PFSK-1 (cell line): Measurements from ENCODE around the gene TBC1D22B.

Experiments used
- FOXP2 ChIP-seq: optimal IDR thresholded peaks from 2 replicates; pipeline ENCODE3; 2011; ENCODE audit warnings: borderline replicate concordance, control low read depth, inconsistent platforms; ENCODE audit not compliant: insufficient read depth; ENCODE audit errors: extremely low read length, extremely low read depth
- POLR2AphosphoS5 ChIP-seq: IDR thresholded peaks from 2 replicates; pipeline ENCODE4 v1.6.1; 2012; ENCODE audit warnings: low read depth, mild to moderate bottlenecking, control low read depth, low read length, moderate library complexity
- SIN3A ChIP-seq: IDR thresholded peaks from 2 replicates; pipeline ENCODE4 v1.6.1; 2012; ENCODE audit warnings: mild to moderate bottlenecking, low read length, moderate library complexity, borderline replicate concordance; ENCODE audit not compliant: insufficient read depth
- TAF1 ChIP-seq: IDR thresholded peaks from 2 replicates; pipeline ENCODE4 v1.6.1; 2012; ENCODE audit warnings: low read length, control low read depth, borderline replicate concordance; ENCODE audit not compliant: insufficient read depth
- TF ChIP-seq, protein P1 (sequence below), 2 experiments: IDR thresholded peaks; 2 replicates each; pipeline versions ENCODE4 v1.6.1 to v1.8.0; 2011 to 2012; ENCODE audit warnings: low read depth in 2 of 2, low read length in 2 of 2, control low read depth in 1 of 2, inconsistent platforms in 1 of 2, mild to moderate bottlenecking in 1 of 2, moderate library complexity in 1 of 2; ENCODE audit not compliant: insufficient read depth in 1 of 2

The TBC1D22B gene

DNA sequence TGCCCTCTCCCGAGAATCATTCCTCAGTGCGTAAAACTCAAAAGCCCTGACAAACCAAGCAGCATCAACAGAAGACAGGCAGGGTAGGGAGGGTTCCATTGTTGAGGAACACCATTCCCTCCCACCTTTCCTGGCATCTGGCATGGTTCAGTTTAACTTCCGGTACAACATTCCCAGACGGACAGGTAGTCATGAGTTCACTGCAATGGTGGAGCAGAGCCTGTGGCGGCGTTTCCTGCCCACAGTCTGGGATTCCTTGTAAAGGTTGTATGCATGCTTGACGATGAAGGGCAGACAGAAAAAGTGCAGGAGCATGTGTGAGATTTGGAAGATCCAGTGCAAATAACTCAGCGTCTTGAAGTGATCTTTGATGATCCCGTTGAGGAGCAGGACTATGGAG lies 45.3 kb upstream of the TBC1D22B start:
- TF ChIP-seq, protein P1, sequence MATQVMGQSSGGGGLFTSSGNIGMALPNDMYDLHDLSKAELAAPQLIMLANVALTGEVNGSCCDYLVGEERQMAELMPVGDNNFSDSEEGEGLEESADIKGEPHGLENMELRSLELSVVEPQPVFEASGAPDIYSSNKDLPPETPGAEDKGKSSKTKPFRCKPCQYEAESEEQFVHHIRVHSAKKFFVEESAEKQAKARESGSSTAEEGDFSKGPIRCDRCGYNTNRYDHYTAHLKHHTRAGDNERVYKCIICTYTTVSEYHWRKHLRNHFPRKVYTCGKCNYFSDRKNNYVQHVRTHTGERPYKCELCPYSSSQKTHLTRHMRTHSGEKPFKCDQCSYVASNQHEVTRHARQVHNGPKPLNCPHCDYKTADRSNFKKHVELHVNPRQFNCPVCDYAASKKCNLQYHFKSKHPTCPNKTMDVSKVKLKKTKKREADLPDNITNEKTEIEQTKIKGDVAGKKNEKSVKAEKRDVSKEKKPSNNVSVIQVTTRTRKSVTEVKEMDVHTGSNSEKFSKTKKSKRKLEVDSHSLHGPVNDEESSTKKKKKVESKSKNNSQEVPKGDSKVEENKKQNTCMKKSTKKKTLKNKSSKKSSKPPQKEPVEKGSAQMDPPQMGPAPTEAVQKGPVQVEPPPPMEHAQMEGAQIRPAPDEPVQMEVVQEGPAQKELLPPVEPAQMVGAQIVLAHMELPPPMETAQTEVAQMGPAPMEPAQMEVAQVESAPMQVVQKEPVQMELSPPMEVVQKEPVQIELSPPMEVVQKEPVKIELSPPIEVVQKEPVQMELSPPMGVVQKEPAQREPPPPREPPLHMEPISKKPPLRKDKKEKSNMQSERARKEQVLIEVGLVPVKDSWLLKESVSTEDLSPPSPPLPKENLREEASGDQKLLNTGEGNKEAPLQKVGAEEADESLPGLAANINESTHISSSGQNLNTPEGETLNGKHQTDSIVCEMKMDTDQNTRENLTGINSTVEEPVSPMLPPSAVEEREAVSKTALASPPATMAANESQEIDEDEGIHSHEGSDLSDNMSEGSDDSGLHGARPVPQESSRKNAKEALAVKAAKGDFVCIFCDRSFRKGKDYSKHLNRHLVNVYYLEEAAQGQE (IDR thresholded peaks at IDR 0.05; ENCODE audit: insufficient read depth in 1 of 2, low read depth in 2 of 2, low read length in 2 of 2), result no peak

DNA sequence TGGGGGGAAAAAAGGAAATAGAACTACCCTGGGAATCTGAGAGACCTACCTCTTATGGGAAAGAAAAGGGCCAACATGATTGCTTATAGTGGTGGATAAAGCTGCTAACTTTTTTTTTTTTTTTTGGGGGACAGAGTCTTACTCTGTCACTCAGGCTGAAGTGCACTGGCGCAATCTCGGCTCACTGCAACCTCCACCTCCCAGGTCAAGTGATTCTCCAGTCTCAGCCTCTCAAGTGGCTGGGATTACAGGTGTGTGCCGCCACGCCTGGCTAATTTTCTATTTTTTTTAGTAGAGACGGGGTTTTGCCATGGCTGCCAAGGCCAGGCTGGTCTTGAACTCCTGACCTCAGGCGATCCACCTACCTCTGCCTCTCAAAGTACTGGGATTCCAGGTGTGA lies 39.5 kb upstream of the TBC1D22B start:
- no peak for TF ChIP-seq SIN3A
- TF ChIP-seq FOXP2, result no peak
- no peak for TF ChIP-seq TAF1
- TF ChIP-seq, protein P1 (IDR thresholded peaks at IDR 0.05; ENCODE audit: insufficient read depth in 1 of 2, low read depth in 2 of 2, low read length in 2 of 2), result no peak
- no peak for TF ChIP-seq POLR2AphosphoS5

DNA sequence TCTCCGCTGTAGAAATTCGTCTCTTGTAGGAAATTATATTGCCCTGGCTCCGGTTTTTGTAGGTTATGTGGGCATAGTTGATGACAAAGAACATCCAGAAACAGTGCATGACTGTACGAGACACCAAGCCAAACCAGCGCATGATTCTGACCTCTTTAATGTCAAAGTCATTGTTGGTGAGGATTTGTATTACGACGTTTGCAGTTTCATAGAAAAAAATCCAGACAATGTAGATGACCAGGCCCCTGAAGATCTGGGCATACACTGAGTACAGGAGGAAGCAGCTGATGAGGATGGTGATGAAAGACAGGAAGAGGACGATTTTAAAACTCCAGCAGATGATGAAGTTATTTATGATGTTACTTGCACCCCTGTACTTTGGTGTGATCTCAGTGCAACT lies 39.1 kb upstream of the TBC1D22B start:
- TF ChIP-seq FOXP2 (no peak), POLR2AphosphoS5 (no peak), TAF1 (no peak), SIN3A (no peak)
- TF ChIP-seq, protein P1 (IDR thresholded peaks at IDR 0.05; ENCODE audit: insufficient read depth in 1 of 2, low read depth in 2 of 2, low read length in 2 of 2), result no peak

DNA sequence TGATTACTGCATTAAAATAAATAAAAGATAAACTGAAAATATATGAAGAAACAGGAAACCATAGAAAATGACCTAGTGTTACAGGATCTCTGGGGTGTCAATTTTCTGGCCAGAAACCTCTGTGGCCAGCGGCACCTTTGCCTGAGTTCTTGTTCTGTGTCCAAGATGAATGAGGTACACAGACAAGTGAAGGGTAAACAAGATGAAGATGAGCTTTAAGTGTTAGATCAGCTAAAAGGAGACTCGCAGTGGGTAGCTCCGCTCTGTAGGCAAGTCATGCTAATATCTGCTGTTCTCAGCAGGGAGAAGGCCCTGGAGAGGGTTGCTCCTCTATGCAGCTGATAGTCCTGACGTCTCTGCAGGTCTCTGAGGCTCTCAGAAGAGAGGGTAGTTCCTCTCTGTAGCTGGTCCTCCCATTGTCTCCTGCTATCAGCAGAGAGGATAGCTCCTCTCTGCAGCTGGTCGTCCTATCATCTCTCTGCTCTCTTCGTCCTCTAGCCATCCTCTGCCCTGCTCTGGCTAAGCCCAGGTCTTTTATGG lies 35.9 kb upstream of the TBC1D22B start:
- TF ChIP-seq TAF1, result 0 out of 2 replicates have a peak, but pooled peaks have one; percentile 14
- no peak for TF ChIP-seq POLR2AphosphoS5

DNA sequence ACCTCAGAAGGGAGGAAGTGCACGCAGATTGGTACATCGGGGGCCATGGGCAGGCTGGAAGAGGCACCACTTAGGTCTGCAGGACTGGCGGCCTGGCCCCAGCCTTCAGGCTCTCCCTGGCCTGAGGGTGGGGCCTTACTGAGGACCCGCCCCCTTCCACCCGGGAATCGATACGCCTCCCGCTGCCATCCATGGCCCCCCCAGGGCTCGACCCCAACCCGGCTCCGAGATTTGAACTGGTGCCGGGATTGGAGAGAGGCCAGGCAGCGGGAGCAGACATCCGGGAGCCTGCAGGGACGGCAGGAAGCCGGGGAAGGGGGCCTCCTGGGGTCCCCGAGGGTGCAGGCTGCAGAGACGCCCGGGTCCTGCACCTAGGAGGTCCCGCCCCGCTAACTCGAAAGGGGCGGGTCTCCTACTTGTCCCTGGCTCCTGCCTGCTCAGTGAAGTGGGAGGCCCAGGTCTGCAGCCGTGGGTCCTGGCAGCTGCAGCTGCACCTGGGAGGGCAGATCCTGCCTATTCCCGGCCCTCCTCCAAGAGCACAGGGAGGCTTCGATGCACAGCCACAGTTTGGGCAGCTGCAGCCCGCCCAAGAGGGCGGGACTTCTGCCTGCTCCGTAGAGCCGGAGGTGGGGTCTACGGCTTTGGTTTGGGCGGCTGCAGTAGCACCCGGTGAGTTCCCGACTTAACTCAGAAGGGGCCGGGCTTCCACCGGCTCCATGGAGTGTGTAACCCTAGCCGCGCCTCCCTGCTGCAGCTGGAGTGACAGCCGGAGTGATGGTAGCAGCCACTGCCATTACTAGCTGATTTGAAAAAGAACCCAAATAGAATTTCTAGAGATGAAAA lies 35.2 kb upstream of the TBC1D22B start:
- TF ChIP-seq FOXP2 (peak; percentile 58), TAF1 (no peak), SIN3A (peak; percentile 40; the same call in 1 of the 2 replicates), POLR2AphosphoS5 (peak; percentile 69; the same call in 1 of the 2 replicates)
- TF ChIP-seq, protein P1 (IDR thresholded peaks at IDR 0.05; ENCODE audit: insufficient read depth in 1 of 2, low read depth in 2 of 2, low read length in 2 of 2), result no peak
